Karpas-422 (cell line): ENCODE results near the gene SEMA6B. TPM values are rescaled to one million over a fixed set of nuclear protein-coding genes. Genes with fewer than 3 reads are reported as not detected.

Experiments used
- total RNA-seq: library from RNA; depleted of rRNA; stranded (reverse); fragments of >200 nt; shearing (Covaris generic); gene quantifications from 2 replicates; pipeline ENCODE4 v1.2.3, GENCODE V29; 2014; ENCODE audit warnings: low replicate concordance; rRNA removed

Gene SEMA6B
- total RNA-seq, 1 experiment from 2014 or later = not detected

Other genes starting within 250 kb of the SEMA6B start
- 0.43 and 0.86 TPM in 2 replicates for gene STAP2, start 220.9 kb downstream of the SEMA6B start, total RNA-seq
- gene MPND, start 216.1 kb downstream of the SEMA6B start, total RNA-seq = 5.3 and 9.5 TPM in 2 replicates
- 12.8 and 13.4 TPM in 2 replicates for gene SH3GL1, start 159.1 kb downstream of the SEMA6B start, total RNA-seq
- gene CHAF1A, start 157.0 kb downstream of the SEMA6B start, total RNA-seq = 7.8 and 50.7 TPM in 2 replicates
- 90.9 and 112 TPM in 2 replicates for gene UBXN6, start 101.9 kb downstream of the SEMA6B start, total RNA-seq
- gene HDGFL2, start 87.4 kb downstream of the SEMA6B start, total RNA-seq = 49.9 and 81.2 TPM in 2 replicates
- not detected in 2 replicates for gene PLIN4, start 41.2 kb downstream of the SEMA6B start, total RNA-seq
- not detected in 2 replicates for gene PLIN5, start 24.5 kb downstream of the SEMA6B start, total RNA-seq
- gene LRG1, start 19.6 kb downstream of the SEMA6B start, total RNA-seq = 0.11 and 0.14 TPM in 2 replicates
- gene TNFAIP8L1, start 79.8 kb upstream of the SEMA6B start, total RNA-seq = 1.8 and 9.0 TPM in 2 replicates
- 30.8 and 63.4 TPM in 2 replicates for gene MYDGF, start 110.7 kb upstream of the SEMA6B start, total RNA-seq
- gene DPP9, start 164.2 kb upstream of the SEMA6B start, total RNA-seq = 26.8 and 34.8 TPM in 2 replicates
- 7.8 and 12.5 TPM in 2 replicates for gene FEM1A, start 232.1 kb upstream of the SEMA6B start, total RNA-seq